Muscle of leg (tissue), 11 donors: Measurements from ENCODE around the gene CDC42EP5. TPM values are rescaled to one million over a fixed set of nuclear protein-coding genes. Genes with fewer than 3 reads are reported as not detected.
A peak's percentile ranks its signal among the peaks of the same experiment; 100 is the strongest.

Experiments used
- DNase-seq: peaks from one replicate; pipeline ENCODE4 v3.0.0; 2013
- H3K27ac ChIP-seq: one replicate; pipeline ENCODE4 v1.5.1; 2013; ENCODE audit warnings: mild to moderate bottlenecking, low read length, control low read depth
- H3K27me3 ChIP-seq: one replicate; pipeline ENCODE4 v1.6.1; 2013; ENCODE audit warnings: low read length; ENCODE audit not compliant: control insufficient read depth, insufficient read depth
- H3K36me3 ChIP-seq: one replicate; pipeline ENCODE4 v1.6.1; 2013; ENCODE audit warnings: low read length; ENCODE audit not compliant: control insufficient read depth, insufficient read depth
- H3K4me1 ChIP-seq: one replicate; pipeline ENCODE4 v1.6.1; 2013; ENCODE audit warnings: low read length; ENCODE audit not compliant: control insufficient read depth, insufficient read depth
- H3K4me3 ChIP-seq: one replicate; pipeline ENCODE4 v1.5.1; 2013; ENCODE audit warnings: low read length, control low read depth
- H3K9me3 ChIP-seq: replicated peaks from 2 replicates; pipeline ENCODE4 v1.6.1; 2013; ENCODE audit warnings: low read depth, low read length; ENCODE audit not compliant: control insufficient read depth
- WGBS: methylation state at CpG from one replicate; pipeline ENCODE4 v1.1.5; 2013; ENCODE audit warnings: missing lambda C conversion rate; ENCODE audit not compliant: insufficient coverage; 5-methylcytosine and 5-hydroxymethylcytosine counted together
- polyA plus RNA-seq, 8 donors: library from polyadenylated mRNA; unstranded; fragments of 120-200 nt; gene quantifications; one replicate each; pipeline versions ENCODE4 v1.2.1 to v1.2.3, GENCODE V29; 2013; ENCODE audit warnings: inconsistent platforms in 1 of 8, low replicate concordance in 1 of 8; ENCODE audit not compliant: insufficient read length in 8 of 8, insufficient read depth in 1 of 8
- total RNA-seq: library from RNA; stranded (reverse); fragments of 120-200 nt; gene quantifications from one replicate; pipeline ENCODE4 v1.2.4, GENCODE V29; 2013

CDC42EP5 gene
- total and polyA plus RNA-seq, 9 donors, result 33.4 to 65.7 (median 42.6) TPM

DNA sequence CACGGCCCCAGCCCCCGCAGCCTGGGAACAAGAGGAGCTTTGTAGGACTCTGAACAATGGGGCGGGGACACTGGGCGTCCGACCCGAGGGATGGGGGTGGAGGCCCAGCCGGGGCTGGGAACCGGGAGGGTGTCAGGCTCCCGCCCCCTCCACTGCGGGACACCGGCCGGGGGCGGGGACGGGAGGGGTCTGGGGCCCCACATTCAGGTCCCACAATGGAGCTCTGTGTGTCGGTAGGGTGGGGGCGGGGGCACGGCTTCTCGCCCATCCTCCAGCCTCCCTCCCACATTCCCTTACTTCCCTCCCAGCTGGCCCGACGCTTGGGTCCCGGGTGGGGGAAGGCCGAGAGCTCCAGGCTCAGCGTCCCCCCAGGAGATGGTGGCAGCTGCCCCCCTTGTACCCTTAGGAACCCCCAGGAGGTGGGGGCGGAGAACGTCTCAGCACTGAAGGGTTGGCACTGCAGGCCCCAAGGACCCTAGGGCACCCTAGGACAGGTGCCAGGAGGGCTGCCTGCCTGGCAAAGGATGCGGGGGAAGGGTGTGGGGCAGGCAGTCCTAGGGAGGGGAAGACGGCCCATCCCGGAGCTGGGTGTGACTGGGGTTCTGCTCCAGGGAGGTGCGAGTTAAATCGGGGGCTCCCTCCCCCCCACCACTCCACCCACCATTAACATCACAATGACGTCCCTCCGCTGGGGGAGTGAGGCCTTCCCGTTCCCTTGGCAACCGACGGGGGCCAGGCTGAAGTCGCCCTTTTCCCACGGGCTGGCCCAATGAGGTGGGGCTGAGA lies 52.5 kb downstream of the CDC42EP5 start:
- Histone ChIP-seq H3K9me3 (no peaks in the 10 kb centered on the region), H3K4me3 (no peak overlapping the region), H3K36me3 (no peaks in the 10 kb centered on the region), H3K4me1 (peaks cover 23% of the 10 kb centered on the region), H3K27me3 (peaks cover 51% of the 10 kb centered on the region), H3K27ac (no peak overlapping the region)
- WGBS, result 2% methylated on average over 8 of the region's 37 CpGs
- DNase-seq, result peak; percentile 77

- no peak overlapping the region for H3K27ac ChIP-seq
- no peaks in the 10 kb centered on the region for H3K36me3 ChIP-seq
- no peak overlapping the region for H3K4me3 ChIP-seq
- WGBS, result 12% methylated on average over 8 of the region's 10 CpGs
- peaks cover 25% of the 10 kb centered on the region for H3K4me1 ChIP-seq
- H3K9me3 ChIP-seq, result no peaks in the 10 kb centered on the region
- H3K27me3 ChIP-seq, result peaks cover 55% of the 10 kb centered on the region
- DNase-seq, result no peak
Measured at GRCh38 chr19:54420068-54420382, 53.1 kb downstream of the CDC42EP5 start.

DNA sequence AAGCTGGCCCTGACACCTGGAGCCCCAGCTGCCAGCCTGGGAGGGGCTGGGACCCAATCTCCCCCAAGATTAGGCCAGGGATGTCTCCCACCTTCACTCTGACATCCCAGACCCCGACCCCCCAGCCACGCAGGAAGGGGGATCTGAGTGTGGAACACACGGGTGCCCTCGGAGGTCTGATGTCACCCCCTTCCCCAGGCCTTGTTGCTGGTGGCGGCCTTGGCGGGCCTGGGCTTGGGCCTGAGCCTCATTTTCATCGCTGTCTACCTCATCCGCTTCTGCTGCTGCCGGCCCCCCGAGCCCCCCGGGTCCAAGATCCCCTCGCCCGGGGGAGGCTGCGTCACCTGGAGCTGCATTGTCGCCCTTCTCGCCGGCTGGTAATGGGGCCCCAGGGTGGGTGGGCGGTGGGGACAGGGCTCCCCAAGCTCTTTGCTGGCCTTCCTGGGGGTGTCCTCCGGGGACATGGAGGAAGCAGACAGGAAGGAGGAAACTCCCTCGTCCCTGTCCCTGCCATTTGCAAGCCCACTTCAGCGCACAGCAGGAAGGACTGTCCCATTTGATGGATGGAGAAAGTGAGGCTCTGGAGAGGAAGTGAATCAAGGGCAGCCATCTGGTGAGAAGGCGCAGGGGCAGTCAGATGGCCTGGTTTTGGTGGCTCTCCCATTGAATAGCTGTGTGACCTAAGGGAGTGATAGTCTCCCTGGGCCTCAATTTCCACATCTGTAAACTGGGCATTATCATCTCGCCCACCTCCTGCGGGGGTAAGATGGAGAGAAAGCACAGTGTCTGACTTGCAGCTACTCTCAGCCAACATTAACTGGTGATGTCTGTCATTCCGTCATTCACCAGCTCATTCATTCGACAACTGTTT lies 53.9 kb downstream of the CDC42EP5 start:
- peaks cover 25% of the 10 kb centered on the region for H3K4me1 ChIP-seq
- no peaks in the 10 kb centered on the region for H3K9me3 ChIP-seq
- H3K36me3 ChIP-seq, result no peaks in the 10 kb centered on the region
- H3K4me3 ChIP-seq, result no peak overlapping the region
- WGBS, result 72% methylated on average over 17 of the region's 26 CpGs
- H3K27me3 ChIP-seq, result peaks cover 63% of the 10 kb centered on the region
- no peak overlapping the region for H3K27ac ChIP-seq
- DNase-seq, result no peak

DNA sequence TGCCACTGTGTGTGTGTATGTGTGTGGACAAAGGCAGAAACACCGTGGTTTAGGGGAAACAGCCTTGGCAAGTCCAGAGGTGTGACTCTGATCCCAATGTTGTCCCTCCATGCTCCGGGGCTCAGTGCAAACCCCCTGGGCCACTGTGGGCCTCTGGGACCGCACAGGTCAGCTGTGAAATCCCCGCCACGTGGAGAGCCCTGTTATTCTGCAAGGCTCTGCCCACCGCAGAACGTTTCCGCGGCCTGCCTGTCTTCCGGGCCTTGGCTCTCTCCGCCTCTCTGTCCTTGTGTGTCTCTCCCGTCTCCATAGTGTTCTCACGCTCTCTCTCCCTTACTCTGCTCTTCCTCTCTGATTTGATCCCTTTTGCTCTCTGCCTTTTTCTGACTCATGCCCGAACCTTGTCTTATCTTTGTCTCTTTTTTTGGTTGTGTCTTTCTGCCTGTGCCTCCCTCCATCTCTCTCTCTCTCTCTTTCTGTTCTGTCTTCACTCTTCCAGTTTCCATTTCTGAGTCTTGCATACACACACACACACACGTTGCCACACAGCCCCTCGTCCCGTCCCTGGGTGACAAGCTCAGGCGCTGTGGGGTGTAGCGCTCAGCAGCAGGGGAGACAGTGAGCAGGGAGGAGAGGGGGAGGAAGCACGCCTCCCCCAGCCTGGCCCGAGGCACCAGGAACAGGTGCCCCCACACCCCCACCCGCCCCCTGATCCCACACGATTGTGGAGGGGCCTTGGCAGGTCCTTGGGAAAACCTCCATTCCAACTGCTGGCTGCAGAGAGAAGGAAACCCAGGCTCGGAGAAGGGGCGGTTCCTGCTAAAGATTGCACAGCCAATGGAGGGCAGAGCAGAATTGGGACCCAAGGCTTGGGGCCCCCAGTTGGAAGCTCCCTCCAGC lies 54.8 kb downstream of the CDC42EP5 start:
- Histone ChIP-seq H3K4me1 (peaks cover 25% of the 10 kb centered on the region), H3K36me3 (no peaks in the 10 kb centered on the region), H3K27me3 (peaks cover 64% of the 10 kb centered on the region), H3K27ac (no peak overlapping the region), H3K4me3 (no peak overlapping the region), H3K9me3 (no peaks in the 10 kb centered on the region)
- WGBS, result 7% methylated on average over 14 of the region's 25 CpGs
- no peak for DNase-seq

GRCh38 chr19:54416695-54417491 lies 56.2 kb downstream of the CDC42EP5 start:
- H3K9me3 ChIP-seq, result no peaks in the 10 kb centered on the region
- 27% methylated on average over 35 of the region's 44 CpGs for WGBS

GRCh38 chr19:54415901-54416673 lies 57.0 kb downstream of the CDC42EP5 start:
- H3K27ac ChIP-seq, result no peak overlapping the region

More at GRCh38 chr19:54416695-54417491, 56.2 kb downstream of the CDC42EP5 start:
- Histone ChIP-seq H3K4me3 (no peak overlapping the region), H3K36me3 (no peaks in the 10 kb centered on the region), H3K27me3 (peaks cover 62% of the 10 kb centered on the region), H3K27ac (no peak overlapping the region), H3K4me1 (peaks cover 25% of the 10 kb centered on the region)
- no peak for DNase-seq

GRCh38 chr19:54415208-54415900 lies 57.7 kb downstream of the CDC42EP5 start, which contains the start of gene TTYH1:
Gene TTYH1, plus strand, starts transcription at chr19:54415464. Its CDS starts 89 bp downstream, at chr19:54415553.
- Histone ChIP-seq H3K36me3 (no peaks in the 10 kb centered on the region), H3K27ac (no peak within 1 kb of the TSS), H3K4me1 (peaks cover 18% of the 10 kb centered on the region), H3K9me3 (no peaks in the 10 kb centered on the region), H3K4me3 (peak within 1 kb of the TSS; percentile 10), H3K27me3 (peaks cover 47% of the 10 kb centered on the region)
- no peak for DNase-seq
- WGBS, result under 1% methylated on average over 45 of the region's 68 CpGs

More at GRCh38 chr19:54415901-54416673, 57.0 kb downstream of the CDC42EP5 start:
- 5% methylated on average over 18 of the region's 28 CpGs for WGBS
- Histone ChIP-seq H3K27me3 (peaks cover 54% of the 10 kb centered on the region), H3K36me3 (no peaks in the 10 kb centered on the region), H3K9me3 (no peaks in the 10 kb centered on the region), H3K4me3 (peak overlapping the region; percentile 10), H3K4me1 (peaks cover 23% of the 10 kb centered on the region)
- no peak for DNase-seq
